Skeletal muscle satellite cell (primary cell): ENCODE data around the gene CAPN7.

Experiments
- H3K27me3 ChIP-seq: 2 replicates; pipeline ENCODE4 v1.7.0; 2013; ENCODE audit warnings: low read length; ENCODE audit not compliant: control insufficient read depth, insufficient read depth
- H3K36me3 ChIP-seq: 2 replicates; pipeline ENCODE4 v1.7.0; 2013; ENCODE audit warnings: mild to moderate bottlenecking, control low read depth, low read length; ENCODE audit not compliant: insufficient read depth
- H3K4me1 ChIP-seq: 2 replicates; pipeline ENCODE4 v1.7.0; 2013; ENCODE audit warnings: low read length; ENCODE audit not compliant: control insufficient read depth, insufficient read depth
- H3K4me2 ChIP-seq: 2 replicates; pipeline ENCODE4 v1.7.0; 2013; ENCODE audit warnings: mild to moderate bottlenecking, low read length
- H3K4me3 ChIP-seq: 2 replicates; pipeline ENCODE4 v1.7.0; 2013; ENCODE audit warnings: low read length
- H3K9ac ChIP-seq: 2 replicates; pipeline ENCODE4 v1.7.0; 2013; ENCODE audit warnings: mild to moderate bottlenecking, low read depth, low read length, moderate library complexity
- H3K9me3 ChIP-seq: replicated peaks from 2 replicates; pipeline ENCODE4 v1.7.0; 2013; ENCODE audit warnings: mild to moderate bottlenecking, control low read depth, low read length

CAPN7 gene

GRCh38 chr3:15280853-15281532 is 74.9 kb downstream of the CAPN7 start:
- Histone ChIP-seq H3K4me2 (no peak overlapping the region), H3K4me1 (no peaks in the 10 kb centered on the region), H3K27me3 (no peaks in the 10 kb centered on the region), H3K9ac (no peak overlapping the region), H3K4me3 (no peak overlapping the region), H3K36me3 (no peaks in the 10 kb centered on the region), H3K9me3 (no peaks in the 10 kb centered on the region)

- Histone ChIP-seq H3K27me3 (no peaks in the 10 kb centered on the region), H3K4me1 (no peaks in the 10 kb centered on the region), H3K9me3 (no peaks in the 10 kb centered on the region), H3K4me2 (no peak overlapping the region), H3K36me3 (no peaks in the 10 kb centered on the region), H3K9ac (no peak overlapping the region), H3K4me3 (no peak overlapping the region)
Observed at GRCh38 chr3:15281817-15282216, 75.8 kb downstream of the CAPN7 start.

- Histone ChIP-seq H3K36me3 (no peaks in the 10 kb centered on the region), H3K4me3 (no peak overlapping the region), H3K27me3 (no peaks in the 10 kb centered on the region), H3K4me2 (no peak overlapping the region), H3K4me1 (peaks cover 4% of the 10 kb centered on the region), H3K9me3 (no peaks in the 10 kb centered on the region), H3K9ac (no peak overlapping the region)
Observed at GRCh38 chr3:15283702-15284101, 77.7 kb downstream of the CAPN7 start.

- Histone ChIP-seq H3K9ac (no peak overlapping the region), H3K36me3 (no peaks in the 10 kb centered on the region), H3K4me1 (peaks cover 4% of the 10 kb centered on the region), H3K4me2 (no peak overlapping the region), H3K9me3 (no peaks in the 10 kb centered on the region), H3K27me3 (no peaks in the 10 kb centered on the region), H3K4me3 (no peak overlapping the region)
Observed at GRCh38 chr3:15284121-15284889, 78.3 kb downstream of the CAPN7 start.

- Histone ChIP-seq H3K4me2 (no peak overlapping the region), H3K4me1 (peaks cover 4% of the 10 kb centered on the region), H3K9ac (no peak overlapping the region), H3K27me3 (no peaks in the 10 kb centered on the region), H3K36me3 (no peaks in the 10 kb centered on the region), H3K4me3 (no peak overlapping the region), H3K9me3 (no peaks in the 10 kb centered on the region)
Observed at GRCh38 chr3:15286022-15286421, 80.0 kb downstream of the CAPN7 start.

GRCh38 chr3:15287565-15288330 is 81.7 kb downstream of the CAPN7 start:
- Histone ChIP-seq H3K4me2 (no peak overlapping the region), H3K27me3 (no peaks in the 10 kb centered on the region), H3K4me1 (peaks cover 4% of the 10 kb centered on the region), H3K4me3 (no peak overlapping the region), H3K36me3 (no peaks in the 10 kb centered on the region), H3K9me3 (no peaks in the 10 kb centered on the region), H3K9ac (no peak overlapping the region)

GRCh38 chr3:15288331-15289035 is 82.4 kb downstream of the CAPN7 start:
- Histone ChIP-seq H3K4me1 (peaks cover 4% of the 10 kb centered on the region), H3K9me3 (no peaks in the 10 kb centered on the region), H3K4me3 (no peak overlapping the region), H3K9ac (no peak overlapping the region), H3K4me2 (no peak overlapping the region), H3K36me3 (no peaks in the 10 kb centered on the region), H3K27me3 (no peaks in the 10 kb centered on the region)

GRCh38 chr3:15289661-15290060 is 83.6 kb downstream of the CAPN7 start:
- no peak overlapping the region for H3K4me2 ChIP-seq
- no peak overlapping the region for H3K9ac ChIP-seq
- H3K4me3 ChIP-seq: no peak overlapping the region
- H3K9me3 ChIP-seq: no peaks in the 10 kb centered on the region
- H3K27me3 ChIP-seq: no peaks in the 10 kb centered on the region
- no peaks in the 10 kb centered on the region for H3K36me3 ChIP-seq
- H3K4me1 ChIP-seq: peaks cover 4% of the 10 kb centered on the region

GRCh38 chr3:15290736-15291135 is 84.7 kb downstream of the CAPN7 start:
- Histone ChIP-seq H3K27me3 (no peaks in the 10 kb centered on the region), H3K4me2 (no peak overlapping the region), H3K36me3 (no peaks in the 10 kb centered on the region), H3K4me3 (no peak overlapping the region), H3K9me3 (no peaks in the 10 kb centered on the region), H3K9ac (no peak overlapping the region), H3K4me1 (peaks cover 4% of the 10 kb centered on the region)

GRCh38 chr3:15291589-15292541 is 85.8 kb downstream of the CAPN7 start:
- H3K9ac ChIP-seq: no peak overlapping the region
- H3K27me3 ChIP-seq: no peaks in the 10 kb centered on the region
- no peak overlapping the region for H3K4me2 ChIP-seq
- H3K9me3 ChIP-seq: no peaks in the 10 kb centered on the region
- H3K4me1 ChIP-seq: peaks cover 4% of the 10 kb centered on the region
- H3K36me3 ChIP-seq: no peaks in the 10 kb centered on the region
- H3K4me3 ChIP-seq: no peak overlapping the region
